HG03460 (cell line): ENCODE results near the gene TRIM63.

Source experiments
- ATAC-seq: cut with Tn5 transposase; IDR thresholded peaks from one replicate; pipeline ENCODE4 v1.9.1; 2021; ENCODE audit not compliant: unreplicated experiment

The TRIM63 gene

GRCh38 chr1:26019641-26020315 lies 47.7 kb downstream of the TRIM63 start:
- no peak for ATAC-seq

- no peak for ATAC-seq
Measured at GRCh38 chr1:26017606-26018005, 49.8 kb downstream of the TRIM63 start.

GRCh38 chr1:26016953-26017545 lies 50.4 kb downstream of the TRIM63 start:
- no peak for ATAC-seq

- no peak for ATAC-seq
Measured at GRCh38 chr1:26016258-26016952, 51.0 kb downstream of the TRIM63 start.

GRCh38 chr1:26015358-26015757 lies 52.1 kb downstream of the TRIM63 start:
- no peak for ATAC-seq

- no peak for ATAC-seq
Measured at GRCh38 chr1:26014179-26014578, 53.3 kb downstream of the TRIM63 start.

GRCh38 chr1:26012864-26013263 lies 54.6 kb downstream of the TRIM63 start:
- no peak for ATAC-seq

GRCh38 chr1:26010825-26011224 lies 56.6 kb downstream of the TRIM63 start:
- ATAC-seq: no peak

GRCh38 chr1:26009796-26010447 lies 57.5 kb downstream of the TRIM63 start:
- ATAC-seq: no peak

GRCh38 chr1:26006710-26007109 lies 60.7 kb downstream of the TRIM63 start:
- ATAC-seq: no peak

- no peak for ATAC-seq
Measured at GRCh38 chr1:26005434-26006105, 61.9 kb downstream of the TRIM63 start.

GRCh38 chr1:26003756-26004155 lies 63.7 kb downstream of the TRIM63 start:
- no peak for ATAC-seq

- no peak for ATAC-seq
Measured at GRCh38 chr1:26003262-26003661, 64.2 kb downstream of the TRIM63 start.
